Measurements from ENCODE around the gene SHLD2. TPM values are rescaled to one million over a fixed set of nuclear protein-coding genes. Genes with fewer than 3 reads are reported as not detected.
A peak's percentile ranks its signal among the peaks of the same experiment; 100 is the strongest.
"Not testable (repeated sequence)": the region's sequence is repeated elsewhere in the genome, so short reads cannot be mapped to it uniquely, and the experiment has no call there.

SHLD2 gene, protein sequence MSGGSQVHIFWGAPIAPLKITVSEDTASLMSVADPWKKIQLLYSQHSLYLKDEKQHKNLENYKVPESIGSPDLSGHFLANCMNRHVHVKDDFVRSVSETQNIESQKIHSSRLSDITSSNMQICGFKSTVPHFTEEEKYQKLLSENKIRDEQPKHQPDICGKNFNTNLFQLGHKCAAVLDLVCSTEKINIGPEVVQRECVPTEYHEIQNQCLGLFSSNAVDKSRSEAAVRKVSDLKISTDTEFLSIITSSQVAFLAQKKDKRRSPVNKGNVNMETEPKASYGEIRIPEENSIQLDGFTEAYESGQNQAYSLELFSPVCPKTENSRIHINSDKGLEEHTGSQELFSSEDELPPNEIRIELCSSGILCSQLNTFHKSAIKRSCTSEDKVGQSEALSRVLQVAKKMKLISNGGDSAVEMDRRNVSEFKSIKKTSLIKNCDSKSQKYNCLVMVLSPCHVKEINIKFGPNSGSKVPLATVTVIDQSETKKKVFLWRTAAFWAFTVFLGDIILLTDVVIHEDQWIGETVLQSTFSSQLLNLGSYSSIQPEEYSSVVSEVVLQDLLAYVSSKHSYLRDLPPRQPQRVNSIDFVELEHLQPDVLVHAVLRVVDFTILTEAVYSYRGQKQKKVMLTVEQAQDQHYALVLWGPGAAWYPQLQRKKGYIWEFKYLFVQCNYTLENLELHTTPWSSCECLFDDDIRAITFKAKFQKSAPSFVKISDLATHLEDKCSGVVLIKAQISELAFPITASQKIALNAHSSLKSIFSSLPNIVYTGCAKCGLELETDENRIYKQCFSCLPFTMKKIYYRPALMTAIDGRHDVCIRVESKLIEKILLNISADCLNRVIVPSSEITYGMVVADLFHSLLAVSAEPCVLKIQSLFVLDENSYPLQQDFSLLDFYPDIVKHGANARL
- total RNA-seq (2014; rRNA removed; shearing (Covaris generic)), result 16.7 and 17.2 TPM in 2 replicates

DNA sequence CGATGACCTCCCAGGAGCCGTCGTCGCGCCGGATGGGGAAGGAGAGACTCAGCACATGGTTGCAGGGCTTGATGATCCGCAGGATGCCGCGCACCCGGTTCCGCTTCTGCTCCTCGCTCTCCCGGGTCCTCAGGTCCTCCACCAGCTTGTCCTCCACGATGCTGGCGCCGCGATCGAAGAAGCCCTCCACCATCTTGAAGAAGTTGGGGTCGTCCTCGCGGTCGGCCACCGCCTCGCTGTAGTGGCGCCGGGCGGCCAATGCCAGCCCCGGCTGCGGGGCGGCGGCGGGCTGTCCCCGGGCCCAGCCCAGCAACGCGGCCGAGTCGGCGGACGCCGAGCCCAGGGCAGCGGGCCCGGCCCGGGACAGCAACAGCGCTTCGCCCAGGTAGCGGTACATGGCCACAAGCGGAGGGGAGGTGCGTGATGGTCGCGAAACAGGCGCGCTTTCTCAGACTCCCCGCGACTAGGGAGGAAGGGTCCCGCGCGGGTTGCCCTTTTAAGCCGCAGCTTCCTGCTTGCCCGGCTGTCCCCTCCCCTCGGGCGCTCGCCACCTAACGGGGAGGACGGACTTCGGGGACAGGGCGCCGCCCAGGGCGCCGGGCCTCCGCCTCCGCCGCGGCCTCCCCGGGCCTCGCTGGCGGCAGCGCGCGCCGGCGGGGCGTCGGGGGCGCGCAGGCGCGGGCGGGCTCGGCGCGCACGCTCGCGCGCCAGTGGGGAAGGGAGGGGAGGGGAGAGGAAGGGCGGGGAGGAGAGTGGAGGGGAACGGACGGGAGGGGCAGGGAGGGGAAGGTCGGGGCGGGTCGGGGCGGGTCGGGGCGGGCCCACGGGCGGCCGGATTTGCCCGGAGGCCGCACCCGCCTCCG, at the start of gene SHLD2, which contains the start of gene GLUD1:
Gene SHLD2, plus strand, starts transcription at position 834 of the 863 bp plus-strand sequence. CDS start 56,149 bp downstream, outside the sequence.
Gene GLUD1, minus strand, starts transcription at position 471 of the 863 bp plus-strand sequence. Its CDS starts 74 bp downstream, at position 397.
- peak; percentile 87 for DNase-seq (ENCODE audit: low spot score)

DNA sequence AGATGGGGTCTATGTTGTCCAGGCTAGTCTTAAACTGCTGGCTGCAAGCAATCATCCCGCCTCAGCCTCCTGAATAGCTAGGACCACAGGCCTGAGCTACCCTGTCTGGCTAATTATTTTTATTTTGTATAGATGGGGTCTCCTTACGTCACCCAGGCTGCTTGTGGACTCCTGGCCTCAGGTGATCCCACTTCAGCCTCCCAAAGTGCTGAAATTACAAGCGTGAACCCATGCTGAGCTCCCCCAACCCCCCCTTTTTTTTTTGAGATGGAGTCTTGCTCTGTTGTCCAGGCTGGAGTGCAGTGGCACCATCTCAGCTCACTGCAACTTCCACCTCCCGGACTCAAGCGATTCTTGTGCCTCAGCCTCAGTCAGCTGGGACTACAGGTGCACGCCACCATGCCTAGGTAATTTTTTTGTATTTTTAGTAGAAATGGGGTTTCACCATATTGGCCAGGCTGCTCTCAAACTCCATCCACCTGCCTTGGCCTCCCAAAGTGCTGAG, 49.5 kb upstream of the SHLD2 start:
- DNase-seq (ENCODE audit: low spot score), result no peak

GRCh38 chr10:87053111-87053510, 41.9 kb upstream of the SHLD2 start:
- DNase-seq (ENCODE audit: low spot score), result no peak

DNA sequence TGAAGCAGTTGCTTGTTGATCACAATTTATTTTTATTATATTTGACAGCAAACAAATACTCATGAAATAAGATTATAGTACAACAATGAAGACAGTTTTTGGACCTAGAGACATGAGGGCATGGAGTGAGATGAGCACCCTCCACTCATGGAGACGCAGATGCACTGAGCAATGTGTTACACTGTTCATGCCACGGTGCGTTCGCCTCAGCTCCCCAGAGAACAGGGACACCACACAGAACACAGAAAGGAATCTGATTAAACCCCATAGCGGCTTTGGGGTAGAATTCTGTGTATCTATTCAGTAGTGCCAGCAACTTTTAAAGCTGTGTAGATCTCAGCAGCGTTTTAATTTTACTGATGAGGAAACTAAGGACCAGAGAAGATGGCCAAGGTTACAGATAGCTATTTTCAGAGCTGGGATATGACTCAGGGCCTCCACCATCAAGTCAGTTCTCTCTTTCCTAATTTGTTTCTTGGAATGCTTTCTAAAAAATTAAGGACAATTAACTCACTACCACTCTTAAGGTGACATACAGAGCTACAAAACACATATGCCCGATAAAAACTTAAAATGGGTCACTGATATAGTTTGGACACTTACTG, 41.3 kb upstream of the SHLD2 start:
- no peak for DNase-seq (ENCODE audit: low spot score)

DNA sequence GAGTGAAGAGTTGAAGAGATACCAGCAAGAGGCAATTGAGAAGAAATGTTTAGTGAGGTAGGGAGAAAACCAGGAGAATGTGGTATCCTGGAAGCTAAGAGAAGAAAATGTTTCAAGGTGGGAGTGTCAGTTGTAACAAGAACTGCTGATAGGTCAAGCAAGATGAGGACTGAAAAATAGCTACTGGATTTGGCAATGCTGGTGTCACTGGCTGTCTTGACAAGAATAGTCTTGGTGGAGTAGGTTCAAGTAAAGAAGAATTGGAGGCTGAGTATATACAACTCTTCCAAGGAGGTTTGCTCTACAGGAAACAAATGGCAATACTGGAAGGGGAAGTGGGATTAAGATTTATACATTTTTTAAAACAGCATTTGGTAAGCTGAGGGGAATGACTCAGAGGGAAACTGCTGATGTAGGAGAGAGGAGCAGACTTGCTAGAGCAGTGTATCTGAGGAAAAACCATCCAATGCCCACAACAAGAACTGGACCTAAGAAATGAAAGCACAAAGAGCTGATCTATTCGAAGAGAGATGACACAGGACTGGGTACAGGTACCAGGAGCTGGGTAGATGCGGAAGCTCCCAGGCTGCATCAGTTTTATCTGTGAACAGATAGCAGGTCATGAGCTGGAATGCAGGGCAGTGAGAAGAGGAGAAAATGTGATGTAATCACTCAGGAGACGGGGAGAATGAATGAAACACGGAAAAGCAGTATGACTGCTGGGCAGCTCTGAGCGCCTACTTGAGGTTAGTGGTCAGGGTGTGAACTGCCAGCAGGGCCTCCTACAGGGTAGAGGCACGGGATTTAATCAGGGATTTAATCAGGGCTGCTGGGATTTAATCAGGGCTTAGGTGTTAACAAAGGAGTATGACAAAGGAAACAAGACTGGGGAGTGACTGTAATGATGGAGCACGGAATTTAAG, 40.4 kb upstream of the SHLD2 start:
- no peak for DNase-seq (ENCODE audit: low spot score)

DNA sequence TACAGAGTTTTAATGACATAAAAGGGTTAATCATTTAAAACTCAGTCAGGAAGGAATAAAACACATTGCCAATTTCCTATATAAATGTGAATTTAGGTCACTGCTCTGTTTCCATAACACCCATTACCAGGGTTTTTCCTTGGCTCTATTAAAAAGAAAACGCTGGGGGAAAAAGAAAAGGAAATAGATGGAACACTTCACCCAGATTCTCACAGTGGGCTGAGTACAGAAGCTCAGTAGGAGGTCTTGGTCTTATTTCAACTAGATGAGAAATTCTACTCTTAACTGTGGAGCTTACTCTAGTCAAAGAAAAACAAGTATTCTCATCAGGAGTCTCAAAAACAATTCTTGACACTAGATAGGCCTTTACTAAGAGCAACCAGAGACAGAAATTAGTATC, 36.8 kb upstream of the SHLD2 start:
- no peak for DNase-seq (ENCODE audit: low spot score)

DNA sequence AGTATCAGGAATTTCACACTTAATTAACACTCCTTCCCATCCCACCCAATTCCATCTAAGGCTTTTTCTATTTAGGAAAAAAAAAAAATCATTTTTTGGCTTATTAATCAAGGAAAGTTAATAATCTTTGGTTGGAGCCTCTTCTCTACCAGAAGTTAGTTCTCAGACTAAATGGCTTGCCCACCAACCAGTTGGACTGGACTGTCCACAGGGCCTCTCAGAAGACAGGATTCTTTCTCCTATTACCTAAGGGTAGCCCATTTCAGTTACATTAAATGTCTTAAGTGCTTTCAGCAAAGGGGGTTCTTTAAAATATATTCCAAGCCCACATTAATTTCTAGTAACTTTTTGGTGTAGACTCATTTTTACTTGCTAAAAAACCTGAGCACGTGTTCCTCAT, 35.6 kb upstream of the SHLD2 start:
- no peak for DNase-seq (ENCODE audit: low spot score)

DNA sequence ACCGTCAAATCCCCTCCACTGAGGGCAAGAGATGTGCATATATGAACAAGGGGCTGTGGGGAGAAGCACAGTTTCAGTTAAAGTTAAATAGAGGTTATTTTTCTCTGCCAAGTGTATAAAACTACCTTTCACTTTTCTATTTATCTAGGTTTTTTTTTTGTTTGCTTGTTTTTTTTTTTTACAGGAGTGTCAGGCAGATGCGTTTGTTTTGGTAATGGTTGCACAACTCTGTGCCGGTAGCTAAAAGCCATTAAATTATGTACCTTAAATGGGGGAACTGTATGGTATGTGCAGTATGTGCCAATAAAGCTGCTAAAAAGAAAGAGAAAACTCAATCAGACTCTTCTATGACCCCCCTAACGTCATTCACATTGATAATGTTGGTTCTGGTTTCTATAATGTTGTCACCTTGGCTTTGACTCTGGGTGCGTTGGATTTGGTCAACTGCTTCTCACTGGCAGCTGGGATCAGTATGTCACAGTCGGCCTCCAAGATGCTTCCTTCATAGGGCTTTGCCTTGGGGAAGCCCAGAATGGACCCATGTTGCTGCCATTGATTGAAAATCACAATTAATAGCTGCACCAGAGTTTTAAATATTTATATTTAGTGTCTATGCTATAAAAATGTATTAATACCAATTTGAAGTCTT, 34.6 kb upstream of the SHLD2 start:
- no peak for DNase-seq (ENCODE audit: low spot score)

DNA sequence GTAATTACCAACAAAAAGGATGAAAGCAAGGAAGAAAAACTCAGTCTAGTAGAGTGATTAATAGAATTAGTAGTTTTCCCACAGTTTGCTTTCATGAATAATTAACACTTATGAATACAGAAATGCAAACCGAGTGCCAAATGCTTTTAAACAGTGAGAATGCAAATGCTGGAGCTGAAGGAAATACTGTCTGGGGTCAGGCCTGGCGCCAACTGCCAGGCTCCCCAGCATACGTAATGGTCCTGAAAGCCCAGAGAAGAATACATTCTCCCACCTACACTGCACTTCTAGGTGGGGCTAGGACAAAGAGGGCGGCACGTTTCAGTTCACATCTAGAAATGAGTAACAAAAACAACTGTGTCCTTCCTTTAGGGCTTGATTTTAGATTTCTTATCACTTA, 30.4 kb upstream of the SHLD2 start:
- no peak for DNase-seq (ENCODE audit: low spot score)

DNA sequence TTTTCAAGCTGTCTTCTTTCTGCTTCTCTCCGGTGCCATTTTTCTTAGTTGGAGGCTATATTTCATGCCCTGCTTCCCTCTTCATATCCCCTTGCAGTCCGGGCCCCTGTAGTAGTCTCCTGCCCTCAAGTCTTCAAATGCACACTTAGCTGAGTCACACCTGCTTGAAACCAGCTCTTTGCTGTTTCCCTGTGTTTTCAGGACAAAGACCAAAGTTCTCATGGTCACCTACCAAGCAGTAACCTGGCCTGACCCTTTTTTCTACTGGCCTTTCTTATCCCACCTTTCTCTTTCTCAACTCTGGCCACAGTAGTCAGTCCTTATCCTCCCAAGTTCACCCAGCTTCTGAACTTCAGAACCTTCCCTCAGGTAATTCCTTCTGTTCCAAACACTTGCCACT, 28.8 kb upstream of the SHLD2 start:
- DNase-seq (ENCODE audit: low spot score), result no peak

DNA sequence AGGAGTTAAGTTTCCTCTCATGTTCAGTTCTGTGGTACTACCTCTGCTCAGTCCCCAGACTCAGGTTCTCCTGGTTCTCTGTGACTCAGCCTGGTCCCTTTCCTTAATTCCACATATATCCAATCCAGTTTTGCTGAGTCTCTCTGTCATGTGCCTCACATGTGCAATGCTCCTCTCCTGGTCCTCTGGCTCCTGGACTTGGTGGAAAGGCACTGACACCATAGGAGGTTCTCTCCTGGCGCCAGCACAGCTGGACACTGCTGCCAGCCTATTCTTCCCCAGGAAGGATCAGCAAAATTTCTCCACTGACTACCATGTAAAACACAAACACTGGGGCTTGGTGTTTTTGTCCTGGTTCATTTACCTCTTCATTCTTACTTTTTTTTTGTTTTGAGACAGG, 28.1 kb upstream of the SHLD2 start:
- no peak for DNase-seq (ENCODE audit: low spot score)

DNA sequence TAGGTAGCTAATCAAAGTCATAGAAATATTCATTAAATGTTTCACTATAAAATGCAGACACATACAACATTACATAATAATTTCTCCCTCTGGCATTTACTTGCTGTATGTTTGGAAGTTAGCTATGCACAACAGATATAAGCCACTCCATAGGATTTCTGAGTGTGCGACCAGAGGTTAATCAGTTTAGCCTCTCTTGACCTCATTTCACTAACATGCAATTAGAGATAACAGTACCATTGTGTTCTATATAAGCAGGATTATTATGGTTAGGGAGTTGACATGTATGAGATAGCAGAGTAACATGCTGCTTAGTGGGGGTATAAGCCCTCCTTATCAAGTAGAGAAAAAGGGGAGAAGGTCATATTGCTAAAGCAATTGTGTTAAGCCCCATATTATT, 26.7 kb upstream of the SHLD2 start:
- DNase-seq (ENCODE audit: low spot score), result no peak

DNA sequence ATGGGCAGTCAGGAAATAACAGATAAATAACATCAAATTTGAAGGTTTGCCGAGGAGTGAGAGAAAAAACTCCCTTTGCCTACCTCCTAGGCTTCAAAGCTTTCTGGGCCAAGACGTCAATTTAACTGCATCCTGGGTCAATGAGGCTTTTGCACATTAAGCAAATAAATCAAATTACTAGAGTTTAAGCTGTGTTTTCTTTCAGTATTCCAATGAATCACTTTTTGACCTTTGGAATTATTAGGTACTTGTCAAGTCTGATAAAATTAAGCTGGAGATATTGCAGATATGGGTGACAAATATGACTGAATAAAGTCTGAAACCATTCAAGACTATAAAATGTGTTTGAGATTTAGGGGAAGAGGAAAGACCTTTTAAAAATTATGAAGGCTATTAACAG, 22.6 kb upstream of the SHLD2 start:
- no peak for DNase-seq (ENCODE audit: low spot score)

DNA sequence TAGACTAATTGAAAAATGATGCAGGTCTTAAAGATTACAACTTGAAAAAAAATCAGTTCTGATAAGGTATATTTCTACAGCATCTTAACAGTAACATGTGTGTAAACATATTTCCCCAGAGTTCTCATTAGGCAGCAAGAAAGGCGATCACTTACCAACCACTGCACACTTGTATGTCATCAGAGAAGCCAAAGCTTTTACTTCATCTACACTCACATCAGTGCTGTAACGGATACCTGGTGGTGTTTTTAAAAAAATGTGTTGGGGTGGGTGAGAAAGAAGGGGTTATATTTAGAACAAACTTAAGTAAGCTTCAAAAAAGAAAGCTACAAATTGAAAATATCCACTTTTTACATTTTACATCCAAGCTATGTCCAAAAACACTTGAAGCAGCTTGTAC, 18.6 kb upstream of the SHLD2 start:
- DNase-seq (ENCODE audit: low spot score), result not testable (repeated sequence)

DNA sequence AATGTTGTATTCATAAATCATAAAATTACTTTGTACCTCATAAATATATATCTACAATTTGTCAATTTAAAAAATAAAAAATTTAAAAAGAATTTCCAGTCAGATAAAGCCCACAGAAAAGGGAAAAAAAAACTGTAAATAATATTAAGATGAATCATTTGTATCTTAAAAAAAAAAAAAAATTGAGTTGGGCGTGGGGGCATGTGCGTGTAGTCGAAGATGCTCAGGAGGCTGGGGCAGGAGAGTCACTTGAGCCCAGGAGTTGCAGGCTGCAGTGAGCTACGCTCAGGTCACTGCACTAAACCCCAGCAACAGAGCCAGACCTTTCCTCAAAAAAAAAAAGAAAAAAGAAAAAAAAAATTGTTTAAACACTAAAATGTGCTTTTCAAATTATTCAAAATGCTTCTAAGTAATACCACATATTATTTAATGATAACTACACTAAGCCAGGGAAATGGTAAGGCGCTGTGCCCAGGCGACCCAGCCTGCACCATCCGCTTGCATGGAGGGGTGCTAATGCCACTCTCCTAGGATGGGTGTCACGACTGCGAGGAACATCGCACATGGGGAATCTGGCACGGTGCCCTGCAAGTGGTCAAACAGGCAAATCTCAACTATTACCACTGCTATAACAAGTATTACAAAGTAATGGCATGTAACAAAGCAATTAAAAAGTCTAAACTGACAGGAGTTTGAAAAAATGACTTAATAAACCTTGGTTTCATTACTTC, 15.7 kb upstream of the SHLD2 start:
- DNase-seq (ENCODE audit: low spot score), result no peak

- not testable (repeated sequence) for DNase-seq (ENCODE audit: low spot score)
Observed at GRCh38 chr10:87080621-87081020, 14.4 kb upstream of the SHLD2 start.

- DNase-seq (ENCODE audit: low spot score), result not testable (repeated sequence)
Observed at GRCh38 chr10:87081574-87081973, 13.4 kb upstream of the SHLD2 start.

DNA sequence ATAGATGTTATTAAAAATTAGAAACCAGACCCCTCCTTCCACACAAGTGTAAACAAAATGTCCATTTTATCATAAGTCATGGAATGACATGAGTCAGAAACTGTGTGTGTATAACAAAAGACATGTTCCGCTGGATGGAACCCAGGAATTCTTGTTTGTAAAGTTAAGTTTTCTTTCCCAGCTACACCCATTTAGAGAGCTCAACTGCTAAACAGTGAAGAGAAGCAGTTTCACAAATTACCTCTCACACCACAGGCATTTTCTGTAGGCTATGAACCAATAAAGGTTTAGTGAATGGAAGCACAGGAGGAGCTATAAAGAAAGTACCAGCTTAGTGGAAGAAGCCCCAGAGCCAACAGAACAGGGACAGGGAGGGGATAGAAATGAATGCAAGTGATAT, 12.8 kb upstream of the SHLD2 start:
- DNase-seq (ENCODE audit: low spot score), result peak; percentile 59

Measured in H4 (cell line).